ENCODE data around the gene DPP7.

DPP7 gene

GRCh38 chr9:137109250-137110146 lies 5.0 kb downstream of the DPP7 start:
- H3K27ac Mint-ChIP-seq (ENCODE audit: low read depth): no peak overlapping the region

GRCh38 chr9:137108608-137109249 lies 5.8 kb downstream of the DPP7 start:
- H3K27me3 Mint-ChIP-seq: no peaks in the 10 kb centered on the region
- ATAC-seq (replicated peaks; ENCODE audit: extremely low read depth, poor library complexity, severe bottlenecking): no peak
- H3K4me1 Mint-ChIP-seq: no peaks in the 10 kb centered on the region
- no peak overlapping the region for H3K4me3 Mint-ChIP-seq
- DNase-seq (ENCODE audit: low spot score in 2 of 2): no peak
- H3K9me3 Mint-ChIP-seq: no peaks in the 10 kb centered on the region
- H3K27ac Mint-ChIP-seq (ENCODE audit: low read depth): no peak overlapping the region
- H3K36me3 Mint-ChIP-seq (ENCODE audit: insufficient read depth): peaks cover 34% of the 10 kb centered on the region

More at GRCh38 chr9:137109250-137110146, 5.0 kb downstream of the DPP7 start:
- H3K27me3 Mint-ChIP-seq: no peaks in the 10 kb centered on the region
- ATAC-seq (replicated peaks; ENCODE audit: extremely low read depth, poor library complexity, severe bottlenecking) (no peak), DNase-seq (ENCODE audit: low spot score in 2 of 2) (no peak)
- H3K36me3 Mint-ChIP-seq (ENCODE audit: insufficient read depth): peaks cover 26% of the 10 kb centered on the region
- no peaks in the 10 kb centered on the region for H3K9me3 Mint-ChIP-seq
- H3K4me1 Mint-ChIP-seq: no peaks in the 10 kb centered on the region
- no peak overlapping the region for H3K4me3 Mint-ChIP-seq

- ATAC-seq (replicated peaks; ENCODE audit: extremely low read depth, poor library complexity, severe bottlenecking): no peak
Observed at GRCh38 chr9:137107982-137108381, 6.6 kb downstream of the DPP7 start.

GRCh38 chr9:137107312-137107921 lies 7.1 kb downstream of the DPP7 start:
- no peak overlapping the region for H3K27ac Mint-ChIP-seq (ENCODE audit: low read depth)
- no peak for DNase-seq (ENCODE audit: low spot score in 2 of 2)
- H3K4me1 Mint-ChIP-seq: no peaks in the 10 kb centered on the region
- ATAC-seq (replicated peaks; ENCODE audit: extremely low read depth, poor library complexity, severe bottlenecking): no peak
- no peaks in the 10 kb centered on the region for H3K9me3 Mint-ChIP-seq
- no peak overlapping the region for H3K4me3 Mint-ChIP-seq
- H3K36me3 Mint-ChIP-seq (ENCODE audit: insufficient read depth): peaks cover 31% of the 10 kb centered on the region
- H3K27me3 Mint-ChIP-seq: no peaks in the 10 kb centered on the region

More at GRCh38 chr9:137107982-137108381, 6.6 kb downstream of the DPP7 start:
- Mint-ChIP-seq H3K36me3 (ENCODE audit: insufficient read depth) (peaks cover 31% of the 10 kb centered on the region), H3K4me1 (no peaks in the 10 kb centered on the region), H3K27ac (ENCODE audit: low read depth) (no peak overlapping the region), H3K9me3 (no peaks in the 10 kb centered on the region), H3K4me3 (no peak overlapping the region), H3K27me3 (no peaks in the 10 kb centered on the region)
- DNase-seq (ENCODE audit: low spot score in 2 of 2): no peak

GRCh38 chr9:137106662-137107250 lies 7.8 kb downstream of the DPP7 start:
- H3K4me3 Mint-ChIP-seq: no peak overlapping the region
- DNase-seq (ENCODE audit: low spot score in 2 of 2): no peak
- no peaks in the 10 kb centered on the region for H3K4me1 Mint-ChIP-seq
- no peak overlapping the region for H3K27ac Mint-ChIP-seq (ENCODE audit: low read depth)
- peaks cover 31% of the 10 kb centered on the region for H3K36me3 Mint-ChIP-seq (ENCODE audit: insufficient read depth)
- no peaks in the 10 kb centered on the region for H3K9me3 Mint-ChIP-seq
- ATAC-seq (replicated peaks; ENCODE audit: extremely low read depth, poor library complexity, severe bottlenecking): no peak
- H3K27me3 Mint-ChIP-seq: no peaks in the 10 kb centered on the region

GRCh38 chr9:137105814-137106661 lies 8.5 kb downstream of the DPP7 start:
- DNase-seq (ENCODE audit: low spot score in 2 of 2) (no peak), ATAC-seq (replicated peaks; ENCODE audit: extremely low read depth, poor library complexity, severe bottlenecking) (no peak)
- Mint-ChIP-seq H3K27ac (ENCODE audit: low read depth) (no peak overlapping the region), H3K4me3 (no peak overlapping the region), H3K9me3 (no peaks in the 10 kb centered on the region), H3K36me3 (ENCODE audit: insufficient read depth) (peaks cover 30% of the 10 kb centered on the region), H3K27me3 (no peaks in the 10 kb centered on the region), H3K4me1 (no peaks in the 10 kb centered on the region)

GRCh38 chr9:137103206-137103999 lies 11.1 kb downstream of the DPP7 start:
- ATAC-seq (replicated peaks; ENCODE audit: extremely low read depth, poor library complexity, severe bottlenecking) (no peak), DNase-seq (ENCODE audit: low spot score in 2 of 2) (no peak)
- no peak overlapping the region for H3K27ac Mint-ChIP-seq (ENCODE audit: low read depth)
- no peaks in the 10 kb centered on the region for H3K9me3 Mint-ChIP-seq
- H3K4me1 Mint-ChIP-seq: no peaks in the 10 kb centered on the region
- H3K27me3 Mint-ChIP-seq: no peaks in the 10 kb centered on the region
- H3K36me3 Mint-ChIP-seq (ENCODE audit: insufficient read depth): peaks cover 25% of the 10 kb centered on the region
- no peak overlapping the region for H3K4me3 Mint-ChIP-seq

- no peak overlapping the region for H3K4me3 Mint-ChIP-seq
- H3K27me3 Mint-ChIP-seq: no peaks in the 10 kb centered on the region
- no peak overlapping the region for H3K27ac Mint-ChIP-seq (ENCODE audit: low read depth)
Observed at GRCh38 chr9:137099231-137099630, 15.3 kb downstream of the DPP7 start.

GRCh38 chr9:137097761-137098462 lies 16.6 kb downstream of the DPP7 start:
- Mint-ChIP-seq H3K4me3 (no peak overlapping the region), H3K4me1 (peaks cover 21% of the 10 kb centered on the region), H3K27me3 (no peaks in the 10 kb centered on the region), H3K9me3 (no peaks in the 10 kb centered on the region), H3K27ac (ENCODE audit: low read depth) (no peak overlapping the region), H3K36me3 (ENCODE audit: insufficient read depth) (peaks cover 17% of the 10 kb centered on the region)
- DNase-seq (ENCODE audit: low spot score in 2 of 2) (no peak), ATAC-seq (replicated peaks; ENCODE audit: extremely low read depth, poor library complexity, severe bottlenecking) (no peak)

More at GRCh38 chr9:137099231-137099630, 15.3 kb downstream of the DPP7 start:
- H3K4me1 Mint-ChIP-seq: peaks cover 18% of the 10 kb centered on the region
- no peak for DNase-seq (ENCODE audit: low spot score in 2 of 2)
- H3K9me3 Mint-ChIP-seq: no peaks in the 10 kb centered on the region
- H3K36me3 Mint-ChIP-seq (ENCODE audit: insufficient read depth): peaks cover 23% of the 10 kb centered on the region
- no peak for ATAC-seq (replicated peaks; ENCODE audit: extremely low read depth, poor library complexity, severe bottlenecking)

GRCh38 chr9:137096785-137097546 lies 17.6 kb downstream of the DPP7 start:
- H3K4me3 Mint-ChIP-seq: peak overlapping the region; percentile 79
- peaks cover 23% of the 10 kb centered on the region for H3K36me3 Mint-ChIP-seq (ENCODE audit: insufficient read depth)
- peaks cover 21% of the 10 kb centered on the region for H3K4me1 Mint-ChIP-seq
- no peak for ATAC-seq (replicated peaks; ENCODE audit: extremely low read depth, poor library complexity, severe bottlenecking)
- DNase-seq (ENCODE audit: low spot score in 2 of 2): no peak
- H3K27ac Mint-ChIP-seq (ENCODE audit: low read depth): peak overlapping the region; percentile 92
- no peaks in the 10 kb centered on the region for H3K27me3 Mint-ChIP-seq
- H3K9me3 Mint-ChIP-seq: no peaks in the 10 kb centered on the region
